Stimulated activated naive CD8-positive, alpha-beta T cell treated with anti-CD3 and anti-CD28 coated beads, Interleukin-15, amount 100 ng/mL, for 72 hours (primary cell): Measurements from ENCODE around the gene TGFBR3.

ENCODE experiments used
- ATAC-seq: fragments of 150-1000 bp; cut with Tn5 transposase; 2 replicates; pipeline ENCODE4 v1.10.0; 2021; ENCODE audit warnings: mild to moderate bottlenecking, moderate library complexity
- DNase-seq, 2 donors: peaks; one replicate each; pipeline ENCODE4 v3.0.0; 2021 to 2022
- H3K27ac Mint-ChIP-seq, 2 donors: one replicate each; pipeline ENCODE4 v1.8.0; 2022; ENCODE audit warnings: mild to moderate bottlenecking in 2 of 2, mixed read lengths in 2 of 2, moderate library complexity in 2 of 2
- H3K27me3 Mint-ChIP-seq: one replicate; pipeline ENCODE4 v1.8.0; 2022; ENCODE audit warnings: mixed read lengths
- H3K4me1 Mint-ChIP-seq: one replicate; pipeline ENCODE4 v1.8.0; 2022; ENCODE audit warnings: mild to moderate bottlenecking, mixed read lengths
- H3K4me3 Mint-ChIP-seq, 2 donors: one replicate each; pipeline ENCODE4 v1.8.0; 2022; ENCODE audit warnings: mild to moderate bottlenecking in 2 of 2, mixed read lengths in 2 of 2, moderate library complexity in 1 of 2
- H3K9me3 Mint-ChIP-seq, 2 donors: one replicate each; pipeline ENCODE4 v1.8.0; 2022; ENCODE audit warnings: mixed read lengths in 2 of 2

Gene TGFBR3

DNA sequence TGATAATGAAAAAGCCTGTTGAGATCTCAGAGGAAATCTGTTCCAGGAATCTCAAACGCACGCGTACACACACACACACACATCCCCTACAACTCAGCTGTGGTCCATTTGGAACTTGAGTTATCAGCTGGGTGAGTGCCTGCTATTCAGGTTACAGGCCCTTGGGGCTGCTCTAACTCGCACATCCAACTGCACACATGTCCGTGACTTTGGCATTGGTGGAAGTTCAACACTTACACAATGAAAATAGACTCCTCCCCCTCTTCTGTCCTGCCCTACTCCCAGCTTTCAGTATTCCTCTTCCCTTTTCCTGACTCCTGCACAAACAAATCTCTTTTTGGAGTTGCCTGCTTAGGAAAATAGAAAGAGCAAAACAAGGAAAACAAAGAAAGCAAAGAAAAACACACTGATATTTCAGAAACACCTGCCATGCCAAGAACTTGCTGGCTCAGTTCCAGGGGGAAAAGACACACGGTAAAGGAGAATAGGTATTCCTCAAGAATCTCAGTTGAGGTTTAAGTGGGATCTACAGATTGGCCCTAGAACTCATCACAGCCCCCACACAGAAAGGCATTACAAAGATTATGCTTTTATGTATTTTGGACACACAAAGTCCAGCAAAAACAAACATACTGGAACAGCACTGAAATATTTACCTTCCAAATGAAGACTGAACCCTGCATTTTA is 140.9 kb downstream of the TGFBR3 start:
- ATAC-seq (no peak), DNase-seq (no peak)
- H3K27me3 Mint-ChIP-seq = no peaks in the 10 kb centered on the region
- H3K27ac Mint-ChIP-seq = no peak overlapping the region
- H3K9me3 Mint-ChIP-seq = peaks cover 21 to 31% of the 10 kb centered on the region in 2 donors
- H3K4me3 Mint-ChIP-seq = no peak overlapping the region
- H3K4me1 Mint-ChIP-seq = no peaks in the 10 kb centered on the region

DNA sequence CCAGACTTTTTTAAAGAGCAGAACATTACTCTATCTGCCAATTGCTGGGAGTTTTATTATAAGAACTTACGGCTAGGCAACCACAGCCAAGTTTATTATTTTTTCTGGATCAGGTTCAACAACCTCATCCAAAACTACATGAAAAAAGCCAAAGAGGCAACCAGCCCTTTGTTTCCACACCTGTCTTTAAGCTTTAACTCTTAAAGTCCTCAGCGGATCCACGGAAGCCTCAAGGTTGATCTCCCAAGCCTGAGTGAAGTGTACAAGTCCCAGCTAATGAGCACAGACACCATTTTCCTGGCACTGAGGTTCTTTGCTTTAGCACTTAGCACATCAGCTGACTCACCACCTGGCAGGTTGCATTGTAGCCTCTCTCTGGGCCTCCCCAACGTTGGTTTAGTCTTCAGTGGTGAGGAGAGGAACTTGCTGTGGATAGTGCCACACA is 143.1 kb downstream of the TGFBR3 start:
- ATAC-seq = no peak
- Mint-ChIP-seq H3K27me3 (no peaks in the 10 kb centered on the region), H3K4me1 (peaks cover 4% of the 10 kb centered on the region), H3K4me3 (no peak overlapping the region), H3K27ac (no peak overlapping the region), H3K9me3 (peaks cover 24 to 41% of the 10 kb centered on the region in 2 donors)
- no peak for DNase-seq

DNA sequence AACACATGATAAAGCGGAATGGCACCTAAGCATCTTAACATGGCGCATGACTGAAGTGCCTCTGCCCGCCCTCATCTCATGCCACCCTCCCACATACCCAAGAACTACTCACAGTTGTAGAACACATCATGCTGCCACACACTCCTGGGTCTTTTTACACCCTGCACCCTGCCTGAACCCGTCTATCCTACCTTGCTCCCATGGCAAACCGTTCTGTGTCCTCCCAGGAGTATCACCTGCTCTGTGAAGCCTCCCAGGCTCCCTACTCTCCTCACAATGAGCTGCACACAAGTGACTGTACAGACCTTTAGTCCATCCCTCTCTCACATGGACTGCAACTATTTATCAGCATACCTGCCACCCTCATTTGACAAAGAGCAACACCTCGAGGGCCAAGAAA is 144.0 kb downstream of the TGFBR3 start:
- Mint-ChIP-seq H3K9me3 (peaks cover 18 to 31% of the 10 kb centered on the region in 2 donors), H3K27me3 (no peaks in the 10 kb centered on the region), H3K4me1 (peaks cover 4% of the 10 kb centered on the region), H3K27ac (no peak overlapping the region), H3K4me3 (no peak overlapping the region)
- DNase-seq (no peak), ATAC-seq (no peak)

DNA sequence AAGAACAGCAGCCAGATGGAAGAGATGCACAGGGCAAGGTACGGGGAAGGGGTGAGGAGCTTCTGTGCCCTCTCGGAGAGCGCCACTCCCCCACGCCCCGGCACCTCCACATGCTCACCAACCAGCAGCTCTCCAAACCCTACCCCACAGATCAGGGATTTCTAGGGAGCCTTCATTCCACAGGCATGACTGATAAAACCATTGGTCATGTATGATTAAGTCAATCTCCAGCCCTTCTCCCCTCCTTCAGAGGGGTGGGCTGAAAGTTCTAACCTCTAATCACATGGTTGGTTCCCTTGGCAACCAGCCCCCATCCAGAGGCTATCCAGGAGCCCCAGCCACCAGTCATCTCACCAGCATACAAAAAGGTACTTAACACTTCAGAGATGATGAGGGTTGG is 144.7 kb downstream of the TGFBR3 start:
- Mint-ChIP-seq H3K27me3 (no peaks in the 10 kb centered on the region), H3K9me3 (peaks cover 14 to 25% of the 10 kb centered on the region in 2 donors), H3K27ac (no peak overlapping the region), H3K4me3 (no peak overlapping the region), H3K4me1 (peaks cover 4% of the 10 kb centered on the region)
- no peak for DNase-seq
- no peak for ATAC-seq

DNA sequence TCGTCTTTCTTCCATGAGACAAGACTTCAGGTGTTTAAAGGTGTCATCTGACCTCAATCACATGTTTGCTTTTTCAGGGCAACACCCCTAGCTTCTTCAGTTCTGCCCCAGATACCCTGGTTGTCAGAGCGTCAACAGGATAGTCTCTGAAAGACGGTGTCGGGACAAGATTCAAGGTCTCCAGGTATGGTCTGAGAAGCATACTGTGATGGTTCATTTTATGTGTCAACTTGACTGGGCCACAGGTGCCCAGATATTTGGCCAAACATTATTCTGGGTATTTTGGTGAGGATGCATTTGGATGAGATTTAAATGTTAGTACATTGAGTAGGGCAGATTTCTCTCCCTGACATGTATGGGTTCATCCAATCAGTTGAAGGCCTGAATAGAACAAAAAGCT is 148.3 kb downstream of the TGFBR3 start:
- Mint-ChIP-seq H3K4me3 (no peak overlapping the region), H3K27ac (no peak overlapping the region), H3K9me3 (peaks cover 11 to 23% of the 10 kb centered on the region in 2 donors), H3K27me3 (no peaks in the 10 kb centered on the region), H3K4me1 (peaks cover 13% of the 10 kb centered on the region)
- DNase-seq (no peak), ATAC-seq (no peak)

DNA sequence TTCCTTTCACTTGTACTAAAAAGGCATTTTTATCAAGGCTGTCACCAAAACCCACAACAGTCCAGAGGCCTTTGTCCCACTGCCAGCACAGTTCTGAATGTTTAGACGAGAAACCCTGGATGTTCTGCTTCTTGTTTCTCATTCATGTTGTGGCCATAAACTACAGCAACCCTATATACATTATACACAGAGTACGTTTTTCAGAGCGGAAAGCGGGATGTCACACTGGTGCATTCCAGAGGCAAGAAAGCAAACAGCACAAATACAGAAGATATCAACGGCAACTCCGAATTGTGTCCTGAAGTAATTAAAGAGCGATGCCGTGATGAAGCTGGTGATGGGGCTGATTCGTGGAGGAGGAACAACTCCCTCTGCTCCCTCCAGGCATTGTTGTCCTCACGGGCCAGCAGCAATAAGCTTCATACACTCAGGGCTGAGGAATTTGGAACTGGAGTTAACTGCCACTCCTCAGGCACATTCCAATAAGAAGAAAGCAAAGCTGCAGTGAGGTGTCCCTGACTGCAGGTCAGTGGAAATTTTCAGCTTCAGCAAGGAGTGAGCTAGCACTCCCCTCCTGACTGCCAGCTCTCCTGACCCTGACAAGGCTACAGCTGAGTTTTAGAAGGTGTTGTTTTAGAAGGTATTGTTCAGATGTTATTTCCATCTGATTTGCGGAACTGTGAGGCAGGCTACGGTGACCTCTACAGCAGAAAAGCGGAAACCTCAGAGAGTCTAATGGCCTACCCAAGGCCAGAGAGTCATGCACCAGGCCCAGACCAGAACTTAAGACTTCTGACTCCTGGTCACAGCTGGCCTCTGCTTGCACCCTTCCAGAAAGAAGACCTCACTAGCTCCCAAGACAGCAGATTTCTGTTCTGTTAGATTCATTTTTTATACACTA is 149.0 kb downstream of the TGFBR3 start:
- DNase-seq (no peak), ATAC-seq (no peak)
- peaks cover 20% of the 10 kb centered on the region for H3K4me1 Mint-ChIP-seq
- H3K27ac Mint-ChIP-seq = peak overlapping the region in 1 of 2 donors; percentile 64
- H3K4me3 Mint-ChIP-seq = no peak overlapping the region
- peaks cover 9 to 20% of the 10 kb centered on the region in 2 donors for H3K9me3 Mint-ChIP-seq
- H3K27me3 Mint-ChIP-seq = no peaks in the 10 kb centered on the region

DNA sequence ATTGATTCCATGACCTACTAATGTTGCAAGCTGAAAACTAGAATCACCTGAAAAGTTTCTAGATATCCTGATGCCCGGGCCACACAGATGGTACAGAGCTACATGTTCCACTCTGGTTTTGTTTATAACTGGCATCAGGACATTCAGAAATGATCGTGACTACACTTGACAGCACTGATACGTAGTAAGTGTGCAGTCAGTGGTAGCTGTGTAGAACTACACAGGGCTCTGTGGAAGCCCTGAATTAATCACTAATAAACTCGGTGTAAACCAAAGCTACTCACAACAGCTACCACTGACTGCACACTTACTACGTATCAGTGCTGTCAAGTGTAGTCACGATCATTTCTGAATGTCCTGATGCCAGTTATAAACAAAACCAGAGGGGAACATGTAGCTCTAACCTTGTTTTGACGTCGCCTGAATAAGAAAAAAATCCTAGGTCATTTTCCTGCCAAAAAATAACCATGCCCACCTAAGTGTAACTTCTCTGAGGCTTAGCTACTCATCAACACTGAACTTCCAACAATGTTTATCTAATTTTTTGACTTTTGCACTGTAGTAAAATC is 149.7 kb downstream of the TGFBR3 start:
- Mint-ChIP-seq H3K4me3 (no peak overlapping the region), H3K27me3 (no peaks in the 10 kb centered on the region), H3K27ac (no peak overlapping the region), H3K4me1 (peaks cover 27% of the 10 kb centered on the region), H3K9me3 (peaks cover 5 to 13% of the 10 kb centered on the region in 2 donors)
- no peak for ATAC-seq
- no peak for DNase-seq

DNA sequence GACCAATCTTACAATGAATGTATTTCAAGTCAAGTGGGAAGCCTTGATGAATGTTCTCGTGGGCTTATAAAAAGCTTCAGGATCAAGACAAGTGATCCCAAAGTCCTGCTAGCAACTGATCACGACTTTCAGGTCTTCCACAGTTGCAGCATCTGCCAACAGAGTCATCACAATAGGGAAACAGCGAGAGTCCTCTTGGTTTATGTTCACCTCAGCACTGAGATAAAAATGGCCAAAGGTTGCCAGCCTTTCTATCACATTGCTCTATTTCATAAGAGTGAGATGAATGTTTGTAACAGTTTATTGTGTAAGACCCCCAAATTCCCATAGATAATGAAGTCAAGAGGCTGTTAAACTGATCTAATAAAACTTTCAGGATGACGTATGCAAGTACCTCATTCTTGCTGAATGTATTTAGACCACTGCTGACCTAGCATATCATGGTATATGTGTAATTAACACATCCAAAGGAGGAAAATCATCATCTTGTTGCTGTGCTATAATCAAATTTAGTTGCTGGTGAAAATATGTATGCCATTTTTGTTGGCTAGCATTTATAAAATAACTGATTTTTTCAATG is 150.6 kb downstream of the TGFBR3 start:
- DNase-seq = no peak
- H3K27ac Mint-ChIP-seq = no peak overlapping the region
- peaks cover 36% of the 10 kb centered on the region for H3K4me1 Mint-ChIP-seq
- ATAC-seq = no peak
- no peaks in the 10 kb centered on the region for H3K27me3 Mint-ChIP-seq
- H3K4me3 Mint-ChIP-seq = no peak overlapping the region
- H3K9me3 Mint-ChIP-seq = peaks cover 5 to 13% of the 10 kb centered on the region in 2 donors

DNA sequence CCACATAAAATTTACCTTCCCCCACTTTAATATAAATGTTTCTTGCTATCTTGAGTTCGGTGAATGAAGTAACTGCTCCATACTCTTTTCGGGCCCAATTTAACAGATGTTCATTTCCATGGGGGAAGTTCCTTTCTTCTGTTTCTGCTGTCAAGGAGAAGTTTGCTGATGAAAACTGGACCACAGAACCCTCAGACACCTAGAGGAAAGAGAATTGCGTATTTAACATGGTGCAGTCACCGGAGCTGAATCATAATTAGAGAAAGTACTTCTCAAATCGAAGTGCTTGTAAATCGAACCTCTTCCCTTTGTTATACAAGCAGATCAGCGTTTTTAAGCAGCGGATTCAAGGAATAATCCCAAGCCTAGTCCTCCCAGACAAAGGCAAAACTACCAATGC is 151.2 kb downstream of the TGFBR3 start:
- H3K27ac Mint-ChIP-seq = no peak overlapping the region
- peaks cover 42% of the 10 kb centered on the region for H3K4me1 Mint-ChIP-seq
- no peak overlapping the region for H3K4me3 Mint-ChIP-seq
- ATAC-seq = no peak
- no peak for DNase-seq
- H3K9me3 Mint-ChIP-seq = peaks cover 5 to 12% of the 10 kb centered on the region in 2 donors
- H3K27me3 Mint-ChIP-seq = no peaks in the 10 kb centered on the region

DNA sequence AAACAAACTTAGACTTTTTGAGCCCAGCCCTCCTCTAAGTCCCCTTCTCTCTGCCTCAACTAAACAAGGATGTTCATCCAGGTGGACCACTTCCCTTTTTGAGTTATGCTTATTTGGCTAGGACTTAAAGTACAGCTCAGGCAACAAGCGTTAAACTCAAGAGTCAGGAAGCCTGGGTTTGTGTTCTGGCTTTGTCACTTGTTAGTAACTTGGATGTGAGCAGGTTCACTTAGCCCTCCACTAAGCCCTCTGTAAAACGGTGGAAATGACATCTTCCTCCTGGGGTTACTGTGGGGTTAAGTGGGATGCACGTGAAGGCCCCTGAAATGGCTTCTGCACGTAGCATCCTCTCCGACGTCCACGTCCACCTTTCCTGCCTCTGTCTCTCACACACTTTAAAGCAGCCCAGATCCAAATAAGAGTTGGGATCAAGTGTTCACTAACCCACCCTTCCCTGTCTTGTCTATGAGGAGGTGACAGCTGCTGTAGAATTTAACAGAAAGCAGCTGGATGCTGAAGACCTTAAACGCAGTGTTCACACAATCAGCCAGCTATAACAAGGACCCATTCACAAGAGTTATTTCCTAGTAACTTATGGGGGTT is 152.7 kb downstream of the TGFBR3 start:
- Mint-ChIP-seq H3K9me3 (no peaks in the 10 kb centered on the region), H3K27ac (no peak overlapping the region), H3K27me3 (no peaks in the 10 kb centered on the region), H3K4me1 (peaks cover 47% of the 10 kb centered on the region), H3K4me3 (no peak overlapping the region)
- no peak for DNase-seq
- no peak for ATAC-seq

DNA sequence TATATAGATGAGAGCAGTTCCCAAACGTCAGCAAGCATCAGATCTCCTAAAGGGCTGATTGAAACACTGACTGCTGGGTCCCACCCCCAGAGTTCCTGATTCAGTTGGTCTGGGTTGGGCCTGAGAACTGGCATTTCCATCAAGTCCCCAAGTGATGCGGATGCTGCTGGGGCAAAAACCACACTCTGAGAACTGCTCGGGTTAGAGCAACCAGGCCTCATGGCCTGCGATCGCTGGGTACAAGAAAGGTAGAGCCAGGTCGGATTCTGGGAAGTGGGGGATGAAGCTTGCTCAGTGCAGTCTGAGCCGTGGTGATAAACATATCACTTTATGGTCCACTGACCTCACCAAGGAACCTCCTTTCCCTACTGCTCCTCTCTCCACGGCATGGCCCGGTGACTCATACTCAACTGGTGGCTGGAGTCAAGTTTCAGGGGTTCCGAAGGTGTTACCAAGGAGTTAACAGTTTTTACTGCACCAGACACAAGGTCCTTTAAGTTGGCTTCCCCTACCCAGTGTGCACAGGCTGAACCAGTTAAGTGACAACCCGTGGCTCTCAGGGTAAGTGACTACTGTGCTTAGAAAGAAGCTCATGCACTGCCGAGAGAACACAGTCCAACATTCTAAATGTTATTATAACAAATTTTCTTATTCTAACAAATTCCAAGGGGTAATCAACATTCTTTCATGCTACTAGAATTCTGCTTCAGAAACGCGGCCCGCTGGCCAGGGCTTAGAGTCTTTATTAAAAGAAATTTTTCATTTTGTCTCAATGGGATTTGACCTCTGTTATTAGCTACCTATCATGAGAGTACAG is 153.5 kb downstream of the TGFBR3 start:
- DNase-seq = peak in 1 of 2 donors; percentile 48
- Mint-ChIP-seq H3K27ac (peak overlapping the region in 1 of 2 donors; percentile 21), H3K27me3 (no peaks in the 10 kb centered on the region), H3K4me3 (peak overlapping the region in 1 of 2 donors; percentile 60), H3K4me1 (peaks cover 47% of the 10 kb centered on the region), H3K9me3 (no peaks in the 10 kb centered on the region)
- ATAC-seq = peak; percentile 69

DNA sequence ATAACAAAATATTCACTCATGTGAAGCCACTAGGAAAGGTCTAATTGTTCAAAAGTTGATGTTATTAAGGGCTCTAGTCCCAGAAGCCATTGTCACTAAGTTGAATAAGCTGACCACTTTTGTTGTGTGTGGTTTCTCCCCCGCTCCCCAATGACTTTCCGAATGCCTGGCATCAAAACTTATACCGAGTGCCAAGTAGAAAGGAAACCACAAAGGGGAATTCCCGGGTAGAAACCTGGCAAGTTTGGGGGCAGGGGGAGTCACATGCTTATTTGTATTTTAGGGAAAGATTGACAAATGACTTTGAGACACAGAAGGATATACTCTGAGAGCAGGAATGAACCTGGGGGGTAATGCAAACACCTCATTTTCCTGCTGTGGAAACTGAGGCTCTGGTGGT is 154.1 kb downstream of the TGFBR3 start:
- Mint-ChIP-seq H3K27me3 (no peaks in the 10 kb centered on the region), H3K4me1 (peaks cover 47% of the 10 kb centered on the region), H3K27ac (peak overlapping the region in 1 of 2 donors; percentile 4), H3K4me3 (peak overlapping the region; percentile 55 to 60), H3K9me3 (no peaks in the 10 kb centered on the region)
- DNase-seq (peak; percentile 15 to 32), ATAC-seq (peak; percentile 51)

DNA sequence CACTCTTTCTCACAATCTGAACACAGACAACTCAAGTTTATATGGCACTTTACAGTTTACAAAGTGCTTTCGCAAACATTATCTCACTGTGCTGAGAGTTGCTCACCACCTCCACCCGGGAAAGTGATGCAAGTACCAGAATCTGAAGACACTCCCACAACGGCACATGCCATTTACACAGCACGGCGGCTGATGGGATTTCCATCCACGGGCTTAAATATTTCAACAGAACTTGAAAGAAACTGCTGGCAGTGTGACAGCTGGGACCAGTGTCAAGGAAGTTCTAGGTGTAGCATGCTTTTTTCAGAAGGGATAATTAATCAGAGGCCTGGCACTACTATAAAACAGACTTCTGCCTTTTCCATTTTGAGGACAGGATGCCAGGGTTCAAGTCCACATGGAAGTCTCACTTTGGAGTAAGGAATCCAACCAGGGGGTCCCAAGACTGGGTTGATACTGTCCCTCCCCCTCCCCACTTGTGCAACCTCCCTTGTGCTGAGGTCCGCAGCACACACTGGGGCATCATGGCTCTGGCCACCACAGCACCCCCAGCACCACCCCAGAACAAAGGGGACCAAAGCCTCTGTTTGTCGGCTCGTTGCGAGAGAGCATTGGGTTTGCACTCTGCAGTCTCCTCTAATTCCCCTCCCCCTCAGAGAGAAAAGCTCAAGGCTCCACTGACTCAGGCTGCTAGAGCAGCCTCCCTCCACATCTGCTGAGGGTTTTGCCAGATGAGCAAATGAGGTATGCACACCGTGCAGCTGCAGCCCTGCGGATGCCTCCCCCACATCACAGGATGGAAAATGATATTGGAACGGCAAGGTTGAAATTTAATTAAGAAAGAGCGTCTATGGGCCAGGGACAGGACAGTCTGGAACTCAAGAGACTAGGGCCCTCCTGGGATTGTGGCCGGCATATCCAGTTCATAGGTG is 154.9 kb downstream of the TGFBR3 start:
- H3K27me3 Mint-ChIP-seq = no peaks in the 10 kb centered on the region

More for the DNA sequence above, 154.9 kb downstream of the TGFBR3 start:
- Mint-ChIP-seq H3K27ac (no peak overlapping the region), H3K9me3 (no peaks in the 10 kb centered on the region), H3K4me1 (peaks cover 47% of the 10 kb centered on the region), H3K4me3 (peak overlapping the region; percentile 55 to 60)
- DNase-seq (peak in 1 of 2 donors; percentile 19), ATAC-seq (peak; percentile 57)
